Frontal cortex (tissue), 4 donors: ENCODE data around the gene CRTAC1. TPM values are rescaled to one million over a fixed set of nuclear protein-coding genes. Genes with fewer than 3 reads are reported as not detected.

Experiments used
- DNase-seq, 2 donors: peaks; one replicate each; pipeline ENCODE4 v3.0.0; 2012; ENCODE audit warnings: low spot score in 2 of 2
- FAIRE-seq: peaks from 2 replicates; lab custom pipeline; 2012; peaks lifted over from hg19 to GRCh38; lab: Jason Lieb, UNC
- total RNA-seq: library from RNA; depleted of rRNA; stranded (reverse); fragments of >200 nt; gene quantifications from one replicate; pipeline ENCODE4 v1.2.3, GENCODE V29; 2014
- donor health status: control.
- donor health status: control.
- donor health status: control.

Gene CRTAC1
- total RNA-seq, 1 donor from 2014 or later: 7.3 TPM

- DNase-seq (no peak), FAIRE-seq (no peak)
These were observed 102.8 kb downstream of the CRTAC1 start for GRCh38 chr10:97927622-97928021.

GRCh38 chr10:97926055-97926454 is 104.4 kb downstream of the CRTAC1 start:
- no peak for FAIRE-seq
- no peak for DNase-seq

GRCh38 chr10:97925308-97925938 is 105.0 kb downstream of the CRTAC1 start:
- DNase-seq: no peak
- FAIRE-seq: no peak

GRCh38 chr10:97924678-97925077 is 105.7 kb downstream of the CRTAC1 start:
- FAIRE-seq (no peak), DNase-seq (no peak)

GRCh38 chr10:97923476-97923875 is 106.9 kb downstream of the CRTAC1 start:
- DNase-seq (no peak), FAIRE-seq (no peak)

GRCh38 chr10:97923057-97923456 is 107.4 kb downstream of the CRTAC1 start:
- FAIRE-seq: no peak
- no peak for DNase-seq

- DNase-seq (no peak), FAIRE-seq (no peak)
These were observed 108.2 kb downstream of the CRTAC1 start for GRCh38 chr10:97922022-97922758.

GRCh38 chr10:97921581-97922021 is 108.8 kb downstream of the CRTAC1 start:
- no peak for FAIRE-seq
- no peak for DNase-seq

- DNase-seq (no peak), FAIRE-seq (no peak)
These were observed 109.6 kb downstream of the CRTAC1 start for GRCh38 chr10:97920865-97921264.

GRCh38 chr10:97919012-97919411 is 111.4 kb downstream of the CRTAC1 start:
- DNase-seq (no peak), FAIRE-seq (no peak)

- FAIRE-seq: no peak
- no peak for DNase-seq
These were observed 113.8 kb downstream of the CRTAC1 start for GRCh38 chr10:97916586-97916985.

- DNase-seq (peak; percentile 34 to 56), FAIRE-seq (no peak)
These were observed 114.9 kb downstream of the CRTAC1 start for GRCh38 chr10:97915346-97916131.

GRCh38 chr10:97914837-97915211 is 115.6 kb downstream of the CRTAC1 start:
- FAIRE-seq: no peak

GRCh38 chr10:97914171-97914836 is 116.1 kb downstream of the CRTAC1 start:
- no peak for FAIRE-seq

More at GRCh38 chr10:97914837-97915211, 115.6 kb downstream of the CRTAC1 start:
- peak; percentile 57 to 79 for DNase-seq

GRCh38 chr10:97913614-97914013 is 116.8 kb downstream of the CRTAC1 start:
- DNase-seq: no peak
- FAIRE-seq: no peak

More at GRCh38 chr10:97914171-97914836, 116.1 kb downstream of the CRTAC1 start:
- DNase-seq: no peak

- no peak for DNase-seq
- no peak for FAIRE-seq
These were observed 117.2 kb downstream of the CRTAC1 start for GRCh38 chr10:97913193-97913592.

- FAIRE-seq (no peak), DNase-seq (no peak)
These were observed 119.2 kb downstream of the CRTAC1 start for GRCh38 chr10:97911217-97911616.

- DNase-seq: no peak
These were observed 119.8 kb downstream of the CRTAC1 start for GRCh38 chr10:97910661-97911060.

GRCh38 chr10:97907830-97908229 is 122.6 kb downstream of the CRTAC1 start:
- FAIRE-seq: no peak

More at GRCh38 chr10:97910661-97911060, 119.8 kb downstream of the CRTAC1 start:
- no peak for FAIRE-seq

GRCh38 chr10:97907211-97907610 is 123.2 kb downstream of the CRTAC1 start:
- DNase-seq: no peak
- no peak for FAIRE-seq

More at GRCh38 chr10:97907830-97908229, 122.6 kb downstream of the CRTAC1 start:
- DNase-seq: no peak
